Right lobe of liver (tissue), 6 donors: Measurements from ENCODE around the gene DEPDC4. TPM values are rescaled to one million over a fixed set of nuclear protein-coding genes. Genes with fewer than 3 reads are reported as not detected.
A peak's percentile ranks its signal among the peaks of the same experiment; 100 is the strongest.

Source experiments
- ATAC-seq, 4 donors: fragments of 200-7000 bp; cut with Tn5 transposase; one replicate each; pipeline ENCODE4 v1.9.1; 2020; ENCODE audit warnings: mild to moderate bottlenecking in 4 of 4, moderate library complexity in 4 of 4
- DNase-seq, 3 donors: peaks; one replicate each; pipeline ENCODE4 v3.0.0-alpha.2; 2020
- H3K27ac ChIP-seq, 3 donors: fragments of 200-600 bp; one replicate each; pipeline ENCODE4 v1.8.0; 2022
- H3K27me3 ChIP-seq, 2 donors: fragments of 200-600 bp; one replicate each; pipeline ENCODE4 v1.8.0; 2022
- H3K36me3 ChIP-seq, 4 donors: fragments of 200-600 bp; sonication (generic) in 1 of 4; one replicate each; pipeline versions ENCODE4 v1.5.1 to v1.8.0; 2017 to 2022; ENCODE audit warnings: control low read depth in 1 of 4
- H3K4me1 ChIP-seq, 4 donors: fragments of 200-600 bp; sonication (generic) in 1 of 4; one replicate each; pipeline versions ENCODE4 v1.5.1 to v1.8.0; 2017 to 2022; ENCODE audit warnings: control low read depth in 1 of 4
- H3K4me3 ChIP-seq, 3 donors: fragments of 200-600 bp; one replicate each; pipeline ENCODE4 v1.8.0; 2022
- H3K9me3 ChIP-seq, 4 donors: fragments of 200-600 bp; sonication (generic) in 1 of 4; one replicate each; pipeline versions ENCODE4 v1.5.1 to v1.8.0; 2017 to 2022; ENCODE audit warnings: control low read depth in 1 of 4
- POLR2A ChIP-seq: fragments of 450-650 bp; IDR thresholded peaks from one replicate; pipeline ENCODE4 v1.6.1; 2017; ENCODE audit warnings: antibody characterized with exemption, mild to moderate bottlenecking
- WGBS: methylation state at CpG from one replicate; pipeline ENCODE4 v1.1.6; 2018; ENCODE audit warnings: low coverage, low lambda C conversion rate; ENCODE audit not compliant: insufficient coverage; ENCODE audit errors: missing lambda C conversion rate; 5-methylcytosine and 5-hydroxymethylcytosine counted together
- intact Hi-C, 2 donors: fragments of 100-400 bp; cut with DNase I; formaldehyde crosslinking; loops; one replicate each; pipeline versions ENCODE4 v1.11.2 to v1.14.1; 2022
- total RNA-seq, 6 experiments: library from RNA; depleted of rRNA in 2 of 6; stranded (reverse); fragments of >200 nt in 2 of 6; fragmentation: NEBNext Ultra II Directional in 3 of 6; extraction: Animal tissue kit (Norgen Biotek cat#: 25700) in 3 of 6; gene quantifications; one replicate each; pipeline versions ENCODE4 v1.1.0 to v1.2.4, GENCODE V29; 2016 to 2023
- TF ChIP-seq, protein P1 (sequence below), 4 donors: fragments of 200-600 bp in 3 of 4; fragments of 450-650 bp in 1 of 4; IDR thresholded peaks; one replicate each; pipeline versions ENCODE4 v1.5.1 to v1.8.0; 2016 to 2022; ENCODE audit warnings: antibody characterized with exemption in 4 of 4, mild to moderate bottlenecking in 2 of 4
- donor health status: DM: no; HTN: yes; CAD: no.
- donor health status: DM: no; HTN: no; CAD: no.
- donor health status: DM: no; HTN: no; CAD: no.
- donor health status: DM: no; HTN: yes; CAD: no.
- donor health status: DM: no; HTN: yes; CAD: no.

The DEPDC4 gene
- total RNA-seq, 6 experiments from 2014 or later, result 0.37 to 2.0 (median 1.4) TPM

DNA sequence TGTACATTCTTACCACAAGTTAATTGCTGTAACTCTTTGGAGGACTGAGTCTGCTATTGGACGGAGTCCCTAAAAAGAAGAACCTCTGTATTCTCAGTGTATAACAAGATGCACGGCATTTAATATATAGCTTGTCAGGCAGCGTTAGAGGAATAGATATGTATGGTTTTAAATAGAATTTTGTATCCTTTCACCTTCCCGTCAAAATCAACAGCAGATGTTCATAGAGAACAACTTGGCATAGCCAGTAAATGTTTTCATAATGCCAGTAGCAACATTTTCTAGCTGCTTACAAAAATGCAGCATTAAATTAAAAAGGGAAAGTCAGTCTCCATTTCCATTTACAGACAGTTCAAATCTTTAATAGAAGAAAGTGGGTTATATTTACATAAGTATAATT, 6.9 kb upstream of the DEPDC4 start:
- intact Hi-C loops, result no loop called here
- Histone ChIP-seq H3K4me1 (peaks cover 0 to 30% (median 7%) of the 10 kb centered on the region in 4 donors), H3K36me3 (no peaks in the 10 kb centered on the region), H3K27ac (no peak overlapping the region), H3K9me3 (no peaks in the 10 kb centered on the region), H3K27me3 (no peaks in the 10 kb centered on the region), H3K4me3 (no peak overlapping the region)
- no peak for TF ChIP-seq POLR2A
- TF ChIP-seq, protein P1, sequence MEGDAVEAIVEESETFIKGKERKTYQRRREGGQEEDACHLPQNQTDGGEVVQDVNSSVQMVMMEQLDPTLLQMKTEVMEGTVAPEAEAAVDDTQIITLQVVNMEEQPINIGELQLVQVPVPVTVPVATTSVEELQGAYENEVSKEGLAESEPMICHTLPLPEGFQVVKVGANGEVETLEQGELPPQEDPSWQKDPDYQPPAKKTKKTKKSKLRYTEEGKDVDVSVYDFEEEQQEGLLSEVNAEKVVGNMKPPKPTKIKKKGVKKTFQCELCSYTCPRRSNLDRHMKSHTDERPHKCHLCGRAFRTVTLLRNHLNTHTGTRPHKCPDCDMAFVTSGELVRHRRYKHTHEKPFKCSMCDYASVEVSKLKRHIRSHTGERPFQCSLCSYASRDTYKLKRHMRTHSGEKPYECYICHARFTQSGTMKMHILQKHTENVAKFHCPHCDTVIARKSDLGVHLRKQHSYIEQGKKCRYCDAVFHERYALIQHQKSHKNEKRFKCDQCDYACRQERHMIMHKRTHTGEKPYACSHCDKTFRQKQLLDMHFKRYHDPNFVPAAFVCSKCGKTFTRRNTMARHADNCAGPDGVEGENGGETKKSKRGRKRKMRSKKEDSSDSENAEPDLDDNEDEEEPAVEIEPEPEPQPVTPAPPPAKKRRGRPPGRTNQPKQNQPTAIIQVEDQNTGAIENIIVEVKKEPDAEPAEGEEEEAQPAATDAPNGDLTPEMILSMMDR (IDR thresholded peaks at IDR 0.05), result no peak
- ATAC-seq, result no peak
- no peak for DNase-seq
- WGBS, result 77% methylated on average over 4 of the region's 4 CpGs

DNA sequence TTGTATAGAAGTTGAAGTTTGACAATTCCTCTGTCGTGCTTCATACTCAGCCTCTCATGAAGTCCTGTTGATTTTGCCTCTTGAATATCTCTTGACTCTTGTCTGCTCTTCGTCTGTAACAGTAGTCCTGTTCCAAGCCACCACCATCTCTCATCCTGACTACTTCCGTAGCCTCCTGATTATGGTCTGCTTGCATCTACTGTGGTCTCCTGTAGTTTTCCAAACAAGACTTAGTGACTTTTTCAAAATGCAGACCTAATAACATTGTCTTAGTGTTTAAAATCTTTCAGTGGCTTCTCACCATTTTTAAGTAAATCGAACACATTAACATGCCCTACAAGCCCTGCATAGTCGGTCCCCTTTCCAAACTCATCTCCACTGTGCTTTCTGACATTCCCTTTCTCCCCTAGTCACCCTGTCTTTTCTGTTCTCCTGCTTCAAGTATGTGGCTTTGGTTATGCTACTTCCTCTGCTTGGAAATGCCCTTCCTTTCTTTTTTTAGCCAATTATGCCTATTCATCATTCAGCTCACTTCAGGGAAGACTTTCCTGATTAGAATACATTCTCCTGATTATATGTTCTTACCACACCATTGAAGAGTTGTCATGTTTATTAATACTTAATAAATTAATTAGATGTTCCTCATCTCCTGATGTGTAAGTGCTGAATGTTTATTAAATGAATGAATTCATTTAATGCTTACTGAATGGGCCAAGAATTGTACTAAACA, 2.1 kb upstream of the DEPDC4 start:
- H3K27ac ChIP-seq, result no peak overlapping the region
- no peak for ATAC-seq
- no peaks in the 10 kb centered on the region for H3K36me3 ChIP-seq
- H3K9me3 ChIP-seq, result no peaks in the 10 kb centered on the region
- no peak for DNase-seq
- intact Hi-C loops, result no loop called here
- peaks cover 0 to 41% (median 10%) of the 10 kb centered on the region in 4 donors for H3K4me1 ChIP-seq
- peak overlapping the region; percentile 72 to 93 (median 91) for H3K4me3 ChIP-seq
- H3K27me3 ChIP-seq, result no peaks in the 10 kb centered on the region
- TF ChIP-seq, protein P1 (IDR thresholded peaks at IDR 0.05), result no peak
- TF ChIP-seq POLR2A, result no peak
- WGBS, result 34% methylated on average over 5 of the region's 5 CpGs

DNA sequence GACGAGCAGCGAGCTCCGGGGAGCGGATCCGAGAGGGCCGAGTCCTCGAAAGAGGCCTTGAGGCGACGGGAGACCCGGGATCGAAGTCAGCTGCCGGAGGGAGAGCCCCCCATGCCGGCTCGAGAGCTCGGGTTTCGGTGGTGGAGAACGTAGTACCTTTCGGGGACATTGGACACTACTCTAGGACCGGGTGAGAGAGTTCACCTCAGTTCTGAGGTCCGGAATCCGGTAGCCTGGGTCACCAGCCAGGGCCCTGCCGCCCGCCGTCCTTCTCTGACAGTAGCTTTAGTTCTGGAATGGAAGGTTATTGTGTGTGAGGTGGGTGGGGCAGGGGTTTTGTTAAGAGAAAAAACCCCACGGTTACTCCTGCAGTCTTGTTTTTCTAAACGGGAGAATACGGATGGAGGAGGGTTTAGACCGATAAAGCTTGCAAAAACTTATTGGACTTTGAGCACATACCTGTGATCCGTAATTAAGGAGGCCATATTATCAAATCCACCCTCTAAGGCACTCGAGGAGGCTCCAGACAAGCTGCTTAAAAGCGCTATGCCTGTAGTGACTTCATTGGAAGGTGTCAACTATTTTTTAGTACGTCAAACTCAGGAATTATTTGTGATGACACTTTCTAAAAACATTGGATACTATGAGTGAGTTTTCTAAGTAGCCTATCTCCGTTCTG, 863 bp upstream of the DEPDC4 start:
- Histone ChIP-seq H3K27ac (peak overlapping the region; percentile 92 to 98 (median 96)), H3K4me1 (peaks cover 0 to 41% (median 10%) of the 10 kb centered on the region in 4 donors), H3K4me3 (peak overlapping the region; percentile 72 to 93 (median 91)), H3K9me3 (no peaks in the 10 kb centered on the region), H3K36me3 (no peaks in the 10 kb centered on the region), H3K27me3 (no peaks in the 10 kb centered on the region)
- WGBS, result under 1% methylated on average over 15 of the region's 33 CpGs
- peak; percentile 7 to 35 (median 14) for ATAC-seq
- intact Hi-C loops, result no loop called here
- TF ChIP-seq, protein P1 (IDR thresholded peaks at IDR 0.05), result no peak
- no peak for TF ChIP-seq POLR2A
- DNase-seq, result peak in 1 of 3 donors; percentile 62

DNA sequence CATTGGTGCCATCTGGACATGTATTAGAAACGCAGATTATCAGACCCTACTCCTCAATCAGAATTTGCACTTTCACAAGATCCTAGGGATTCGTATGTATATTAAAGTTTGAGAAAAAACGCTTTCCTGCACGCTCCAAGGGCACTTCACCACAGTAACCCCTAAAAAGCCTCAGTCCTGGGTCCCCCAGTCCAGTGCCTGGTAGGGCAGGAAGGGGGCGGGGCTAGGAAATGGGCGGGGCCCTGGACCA, 369 bp downstream of the DEPDC4 start:
- Histone ChIP-seq H3K4me1 (peaks cover 0 to 39% (median 10%) of the 10 kb centered on the region in 4 donors), H3K4me3 (peak overlapping the region; percentile 72 to 93 (median 91)), H3K36me3 (no peaks in the 10 kb centered on the region), H3K9me3 (no peaks in the 10 kb centered on the region), H3K27me3 (no peaks in the 10 kb centered on the region), H3K27ac (peak overlapping the region; percentile 9 to 98 (median 96))
- DNase-seq (peak; percentile 94 to 95 (median 95)), ATAC-seq (peak; percentile 74 to 86 (median 79))
- TF ChIP-seq, protein P1 (IDR thresholded peaks at IDR 0.05), result no peak
- TF ChIP-seq POLR2A, result no peak
- intact Hi-C loops, result no loop called here
- 0% methylated on average over 5 of the region's 6 CpGs for WGBS
